Mononuclear cell (primary cell): ENCODE measurements around the gene UBE3D. TPM values are rescaled to one million over a fixed set of nuclear protein-coding genes. Genes with fewer than 3 reads are reported as not detected.
"Not testable (repeated sequence)": the region's sequence is repeated elsewhere in the genome, so short reads cannot be mapped to it uniquely, and the experiment has no call there.

Experiments
- H3K27me3 ChIP-seq: 2 replicates; pipeline ENCODE4 v1.6.0; 2011; ENCODE audit warnings: low read length, control low read depth; ENCODE audit not compliant: insufficient read depth
- H3K4me1 ChIP-seq: 2 replicates; pipeline ENCODE4 v1.5.1; 2011; ENCODE audit warnings: mild to moderate bottlenecking, low read length, control low read depth; ENCODE audit not compliant: insufficient read depth
- H3K4me3 ChIP-seq: 2 replicates; pipeline ENCODE4 v1.5.1; 2011; ENCODE audit warnings: mild to moderate bottlenecking, low read length, moderate library complexity
- H3K9me3 ChIP-seq: 2 replicates; pipeline ENCODE4 v1.5.1; 2011; ENCODE audit warnings: low read depth, mild to moderate bottlenecking, control low read depth, low read length
- total RNA-seq: library from RNA; depleted of rRNA; stranded (reverse); fragments of >200 nt; gene quantifications from one replicate; pipeline ENCODE4 v1.2.3, GENCODE V29; 2012

The UBE3D gene
- total RNA-seq, 1 donor, result 6.5 TPM

- H3K4me3 ChIP-seq, H3K27me3 ChIP-seq, H3K9me3 ChIP-seq, H3K4me1 ChIP-seq: not testable (repeated sequence)
Measured at GRCh38 chr6:82891503-82891902, 174.1 kb downstream of the UBE3D start.

- Histone ChIP-seq H3K9me3 (no peaks in the 10 kb centered on the region), H3K4me1 (no peaks in the 10 kb centered on the region), H3K27me3 (no peaks in the 10 kb centered on the region), H3K4me3 (no peak overlapping the region)
Measured at GRCh38 chr6:82891076-82891475, 174.6 kb downstream of the UBE3D start.

GRCh38 chr6:82890240-82890639 lies 175.4 kb downstream of the UBE3D start:
- Histone ChIP-seq H3K27me3 (no peaks in the 10 kb centered on the region), H3K4me1 (no peaks in the 10 kb centered on the region), H3K9me3 (no peaks in the 10 kb centered on the region), H3K4me3 (no peak overlapping the region)

GRCh38 chr6:82889143-82889542 lies 176.5 kb downstream of the UBE3D start:
- H3K4me3 ChIP-seq, result no peak overlapping the region
- no peaks in the 10 kb centered on the region for H3K4me1 ChIP-seq
- no peaks in the 10 kb centered on the region for H3K27me3 ChIP-seq

GRCh38 chr6:82882363-82883023 lies 183.1 kb downstream of the UBE3D start:
- Histone ChIP-seq H3K4me1 (no peaks in the 10 kb centered on the region), H3K27me3 (no peaks in the 10 kb centered on the region), H3K4me3 (no peak overlapping the region), H3K9me3 (no peaks in the 10 kb centered on the region)

More at GRCh38 chr6:82889143-82889542, 176.5 kb downstream of the UBE3D start:
- H3K9me3 ChIP-seq, result no peaks in the 10 kb centered on the region

- Histone ChIP-seq H3K4me1 (no peaks in the 10 kb centered on the region), H3K9me3 (no peaks in the 10 kb centered on the region), H3K27me3 (no peaks in the 10 kb centered on the region), H3K4me3 (no peak overlapping the region)
Measured at GRCh38 chr6:82881519-82881918, 184.1 kb downstream of the UBE3D start.

GRCh38 chr6:82878812-82879211 lies 186.8 kb downstream of the UBE3D start:
- Histone ChIP-seq H3K27me3 (no peaks in the 10 kb centered on the region), H3K4me1 (no peaks in the 10 kb centered on the region), H3K9me3 (no peaks in the 10 kb centered on the region), H3K4me3 (no peak overlapping the region)

GRCh38 chr6:82877213-82878195 lies 188.1 kb downstream of the UBE3D start:
- no peaks in the 10 kb centered on the region for H3K9me3 ChIP-seq
- no peak overlapping the region for H3K4me3 ChIP-seq
- H3K27me3 ChIP-seq, result no peaks in the 10 kb centered on the region
- H3K4me1 ChIP-seq, result no peaks in the 10 kb centered on the region

GRCh38 chr6:82875573-82876185 lies 190.0 kb downstream of the UBE3D start:
- H3K27me3 ChIP-seq, result no peaks in the 10 kb centered on the region
- H3K4me3 ChIP-seq, result no peak overlapping the region
- H3K9me3 ChIP-seq, result no peaks in the 10 kb centered on the region
- H3K4me1 ChIP-seq, result no peaks in the 10 kb centered on the region

GRCh38 chr6:82874867-82875266 lies 190.8 kb downstream of the UBE3D start:
- Histone ChIP-seq H3K4me3 (no peak overlapping the region), H3K9me3 (no peaks in the 10 kb centered on the region), H3K27me3 (no peaks in the 10 kb centered on the region), H3K4me1 (no peaks in the 10 kb centered on the region)

- Histone ChIP-seq H3K27me3 (no peaks in the 10 kb centered on the region), H3K4me1 (no peaks in the 10 kb centered on the region), H3K9me3 (no peaks in the 10 kb centered on the region), H3K4me3 (no peak overlapping the region)
Measured at GRCh38 chr6:82872185-82872584, 193.5 kb downstream of the UBE3D start.

- no peaks in the 10 kb centered on the region for H3K4me1 ChIP-seq
- H3K9me3 ChIP-seq, result no peaks in the 10 kb centered on the region
- H3K4me3 ChIP-seq, result no peak overlapping the region
- H3K27me3 ChIP-seq, result no peaks in the 10 kb centered on the region
Measured at GRCh38 chr6:82870582-82871172, 195.0 kb downstream of the UBE3D start.

- Histone ChIP-seq H3K9me3 (no peaks in the 10 kb centered on the region), H3K27me3 (no peaks in the 10 kb centered on the region), H3K4me1 (no peaks in the 10 kb centered on the region), H3K4me3 (no peak overlapping the region)
Measured at GRCh38 chr6:82869493-82869892, 196.1 kb downstream of the UBE3D start.

- no peaks in the 10 kb centered on the region for H3K4me1 ChIP-seq
- H3K4me3 ChIP-seq, result no peak overlapping the region
- H3K27me3 ChIP-seq, result no peaks in the 10 kb centered on the region
- H3K9me3 ChIP-seq, result no peaks in the 10 kb centered on the region
Measured at GRCh38 chr6:82867946-82868345, 197.7 kb downstream of the UBE3D start.

- H3K4me1 ChIP-seq, result no peaks in the 10 kb centered on the region
Measured at GRCh38 chr6:82866446-82866845, 199.2 kb downstream of the UBE3D start.

More at GRCh38 chr6:82866446-82866845, 199.2 kb downstream of the UBE3D start:
- H3K9me3 ChIP-seq, result no peaks in the 10 kb centered on the region
- no peaks in the 10 kb centered on the region for H3K27me3 ChIP-seq
- H3K4me3 ChIP-seq, result no peak overlapping the region
